ENCODE results near the gene GALNT11.

- no peak for TF ChIP-seq EZH2 (IDR thresholded peaks at IDR 0.05; ENCODE audit: insufficient read depth, poor library complexity, severe bottlenecking)
- no peak for TF ChIP-seq EZH2phosphoT487 (IDR thresholded peaks at IDR 0.05; ENCODE audit: insufficient read depth, low read depth)
Observed at GRCh38 chr7:152095771-152096170, 70.3 kb downstream of the GALNT11 start.
